GM21717 (cell line): ENCODE measurements around the gene CDC26.
"Not testable (repeated sequence)": the region's sequence is repeated elsewhere in the genome, so short reads cannot be mapped to it uniquely, and the experiment has no call there.

Experiments
- ATAC-seq: cut with Tn5 transposase; IDR thresholded peaks from one replicate; pipeline ENCODE4 v1.9.1; 2021; ENCODE audit warnings: mild to moderate bottlenecking, moderate library complexity; ENCODE audit not compliant: unreplicated experiment

The CDC26 gene

DNA sequence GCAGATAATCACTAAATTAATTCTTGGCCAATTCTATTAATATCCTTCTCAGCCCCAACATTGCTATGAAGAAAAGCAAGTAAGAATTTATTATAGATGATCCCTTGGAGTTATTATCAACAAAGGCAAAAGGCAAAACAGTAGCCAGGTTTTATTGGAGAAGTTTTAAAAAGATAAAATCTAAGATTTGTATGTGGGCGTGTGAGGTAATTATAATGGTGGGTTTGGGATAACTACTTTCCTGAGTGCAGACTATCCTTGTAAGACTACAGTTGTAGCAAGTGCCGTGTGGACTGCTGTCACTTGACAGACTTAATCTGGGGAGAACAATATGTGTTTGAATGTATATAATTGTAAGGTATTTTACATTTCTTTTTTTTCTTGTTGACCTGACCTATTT, 30.8 kb downstream of the CDC26 start:
- ATAC-seq = no peak

GRCh38 chr9:113241161-113241560, 34.2 kb downstream of the CDC26 start:
- ATAC-seq = no peak

DNA sequence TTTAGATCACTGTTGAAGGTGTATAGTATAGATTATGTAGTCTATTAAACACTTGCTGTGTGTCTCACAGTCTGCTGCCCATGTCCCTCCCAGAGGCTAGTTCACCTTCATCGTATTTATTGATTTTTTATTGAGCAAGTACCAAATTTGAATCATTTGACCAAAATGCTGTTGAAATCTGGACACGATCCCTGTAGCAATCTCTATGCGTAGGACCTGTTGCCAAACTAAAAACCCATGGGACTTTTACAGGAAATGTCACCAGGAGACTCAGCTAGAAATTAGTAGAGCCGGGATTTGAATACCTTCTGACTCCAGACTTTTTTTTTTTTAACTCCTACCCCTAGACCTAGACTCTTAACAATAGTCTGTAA, 36.5 kb downstream of the CDC26 start:
- ATAC-seq = no peak

- no peak for ATAC-seq
Measured at GRCh38 chr9:113238202-113238858, 37.0 kb downstream of the CDC26 start.

GRCh38 chr9:113237026-113237425, 38.3 kb downstream of the CDC26 start:
- no peak for ATAC-seq

DNA sequence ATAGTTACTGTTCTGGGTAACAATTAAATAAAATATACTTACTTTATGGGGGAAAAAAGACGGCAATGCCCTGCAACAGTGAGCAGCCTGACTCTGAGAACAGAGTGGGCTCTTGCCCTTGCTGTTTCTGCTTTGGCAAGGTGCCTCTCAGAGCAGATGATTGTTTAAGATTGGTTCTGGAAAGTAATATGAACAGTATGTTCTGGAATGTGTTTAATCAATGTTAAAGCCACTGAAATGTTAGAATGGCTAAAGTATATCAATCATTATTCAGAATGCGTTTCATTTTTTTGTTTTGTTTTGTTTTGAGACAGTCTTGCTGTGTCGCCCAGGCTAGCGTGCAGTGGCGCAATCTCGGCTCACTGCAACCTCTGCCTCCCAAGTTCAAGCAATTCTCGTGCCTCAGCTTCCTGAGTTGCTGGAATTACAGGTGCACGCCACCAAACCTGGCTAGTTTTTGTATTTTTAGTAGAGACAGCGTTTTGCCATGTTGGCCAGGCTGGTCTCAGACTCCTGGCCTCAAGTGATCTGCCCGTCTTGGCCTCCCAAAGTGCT, 39.6 kb downstream of the CDC26 start:
- not testable (repeated sequence) for ATAC-seq

- ATAC-seq = no peak
Measured at GRCh38 chr9:113231701-113232100, 43.7 kb downstream of the CDC26 start.

- ATAC-seq = no peak
Measured at GRCh38 chr9:113228130-113228665, 47.2 kb downstream of the CDC26 start.

- no peak for ATAC-seq
Measured at GRCh38 chr9:113227436-113227835, 47.9 kb downstream of the CDC26 start.

GRCh38 chr9:113223963-113224362, 51.4 kb downstream of the CDC26 start:
- ATAC-seq = no peak

DNA sequence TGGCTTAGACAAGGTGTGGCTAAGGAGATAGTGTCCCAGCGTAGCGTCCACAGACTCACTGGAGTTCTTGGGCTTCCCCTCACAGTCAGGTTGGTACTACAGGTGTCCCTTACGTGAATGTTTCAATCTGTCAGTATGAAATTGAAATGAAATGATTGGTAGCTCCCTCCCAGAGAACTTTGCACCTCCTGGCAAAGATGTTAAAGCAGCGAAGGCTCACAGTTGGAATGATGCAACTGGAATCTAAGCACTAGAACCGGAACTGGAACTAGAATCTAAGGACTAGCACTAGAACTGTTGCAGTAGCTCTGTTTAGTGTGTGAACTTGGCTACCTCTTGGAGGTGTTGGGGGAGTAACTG, 52.9 kb downstream of the CDC26 start:
- ATAC-seq = no peak

DNA sequence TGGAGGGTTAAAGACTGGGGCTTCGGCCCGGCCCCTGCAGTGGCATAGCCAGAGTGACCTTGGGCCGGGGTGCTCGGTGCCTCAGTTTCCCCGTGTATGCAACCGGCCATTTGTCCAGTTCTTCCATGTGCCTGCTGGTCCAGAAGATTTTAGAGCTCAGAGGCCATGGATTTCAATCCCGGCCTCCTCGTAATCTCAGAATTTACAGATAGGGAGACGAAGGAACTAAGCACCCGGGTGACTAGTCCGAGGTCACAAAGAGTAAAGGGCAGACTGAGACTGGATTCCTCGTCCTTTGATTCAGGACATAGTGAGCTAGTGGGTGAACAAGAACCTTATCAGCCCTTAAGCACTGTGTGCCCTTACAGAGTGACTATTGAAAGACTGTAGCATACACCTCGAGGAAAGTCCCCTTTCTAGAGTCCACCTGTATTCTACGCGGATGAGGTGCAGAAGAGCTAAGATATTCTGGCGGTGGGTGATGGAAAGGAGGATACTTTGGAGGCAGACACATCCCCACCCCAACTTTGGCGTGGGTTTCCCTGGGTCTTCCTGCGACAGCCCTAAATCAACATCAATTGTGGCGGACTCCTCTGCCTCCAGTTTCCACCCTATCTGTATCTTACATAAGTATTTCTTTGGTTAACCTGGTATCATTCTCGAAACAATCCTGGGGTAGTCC, 53.4 kb downstream of the CDC26 start:
- no peak for ATAC-seq

- ATAC-seq = peak; percentile 83
Measured at GRCh38 chr9:113221003-113221799, 54.2 kb downstream of the CDC26 start, which contains the start of the genes FKBP15 and SLC31A1. Gene FKBP15 (minus strand): TSS chr9:113221277. CDS start chr9:113221243, 34 bp downstream. Gene SLC31A1 (plus strand): TSS chr9:113221544. CDS start chr9:113256149, 34,605 bp downstream.

GRCh38 chr9:113220467-113221002, 54.8 kb downstream of the CDC26 start:
- ATAC-seq = no peak

- peak; percentile 47 for ATAC-seq
Measured at GRCh38 chr9:113219969-113220368, 55.4 kb downstream of the CDC26 start.

GRCh38 chr9:113219186-113219936, 56.0 kb downstream of the CDC26 start:
- ATAC-seq = peak; percentile 43
